IPS-15b (cell line): ENCODE measurements around the gene KIAA1755.

Source experiments
- H3K27me3 ChIP-seq: one replicate; pipeline ENCODE4 v1.6.1; 2013; ENCODE audit warnings: low read length; ENCODE audit not compliant: control insufficient read depth, insufficient read depth
- H3K36me3 ChIP-seq: one replicate; pipeline ENCODE4 v1.6.1; 2013; ENCODE audit warnings: low read length; ENCODE audit not compliant: control insufficient read depth, insufficient read depth
- H3K4me1 ChIP-seq: one replicate; pipeline ENCODE4 v1.6.1; 2013; ENCODE audit warnings: mild to moderate bottlenecking, low read length; ENCODE audit not compliant: control insufficient read depth, insufficient read depth
- H3K4me3 ChIP-seq: one replicate; pipeline ENCODE4 v1.5.1; 2013; ENCODE audit warnings: low read depth, low read length
- H3K9ac ChIP-seq: one replicate; pipeline ENCODE4 v1.6.1; 2013; ENCODE audit warnings: low read depth, mild to moderate bottlenecking, low read length
- H3K9me3 ChIP-seq: one replicate; pipeline ENCODE4 v1.6.1; 2013; ENCODE audit warnings: mild to moderate bottlenecking, low read length; ENCODE audit not compliant: control insufficient read depth, insufficient read depth

Gene KIAA1755

DNA sequence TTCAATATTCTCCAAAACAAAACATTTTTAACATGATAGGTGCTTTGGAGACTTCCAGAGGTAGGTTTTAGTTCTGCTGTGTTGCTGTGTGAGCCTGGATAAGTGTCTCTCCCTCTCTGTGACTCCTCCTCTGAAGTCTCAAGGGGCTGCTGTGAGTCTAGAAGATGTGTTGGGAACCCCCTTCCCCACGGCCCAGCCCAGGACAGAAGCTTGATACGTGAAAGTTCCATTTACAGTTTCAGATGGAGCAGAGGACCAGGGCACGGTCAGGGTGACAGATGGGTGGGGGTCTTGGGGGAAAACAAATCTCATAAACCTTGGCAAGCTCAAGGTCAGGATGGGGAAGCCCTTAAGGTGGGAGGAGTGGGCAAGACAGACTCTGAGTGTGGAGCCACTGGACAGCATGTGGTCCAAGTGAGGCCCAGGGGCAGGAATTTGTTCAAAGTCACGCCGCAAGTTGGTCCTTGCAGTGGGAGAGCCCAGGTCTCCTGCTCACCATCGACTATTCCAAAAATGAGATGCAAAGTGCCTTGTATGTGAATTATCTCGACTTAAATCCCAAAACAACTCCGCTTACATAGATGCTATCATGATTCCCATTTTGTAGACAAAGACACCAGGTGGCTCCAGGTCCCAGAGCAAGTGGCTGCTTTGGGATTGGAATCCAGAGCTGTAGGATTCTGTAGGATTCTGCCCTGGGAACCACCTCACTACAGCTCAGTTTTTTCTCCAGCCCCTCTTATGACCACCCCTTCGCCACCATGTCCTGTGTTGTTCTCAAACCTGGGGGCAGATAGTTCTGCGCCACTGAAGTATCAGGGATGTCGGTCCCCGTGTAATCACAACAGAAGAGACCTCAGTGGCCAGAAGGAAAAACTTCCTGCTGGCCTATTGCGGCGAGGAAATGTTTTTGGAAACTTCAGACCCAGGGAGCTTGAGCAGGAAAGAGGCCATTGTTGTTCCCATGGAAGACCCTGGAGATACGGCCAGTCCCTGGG is 97.4 kb downstream of the KIAA1755 start:
- Histone ChIP-seq H3K36me3 (no peaks in the 10 kb centered on the region), H3K4me1 (no peaks in the 10 kb centered on the region), H3K4me3 (no peak overlapping the region), H3K9ac (no peak overlapping the region), H3K9me3 (no peaks in the 10 kb centered on the region), H3K27me3 (peaks cover 3% of the 10 kb centered on the region)

DNA sequence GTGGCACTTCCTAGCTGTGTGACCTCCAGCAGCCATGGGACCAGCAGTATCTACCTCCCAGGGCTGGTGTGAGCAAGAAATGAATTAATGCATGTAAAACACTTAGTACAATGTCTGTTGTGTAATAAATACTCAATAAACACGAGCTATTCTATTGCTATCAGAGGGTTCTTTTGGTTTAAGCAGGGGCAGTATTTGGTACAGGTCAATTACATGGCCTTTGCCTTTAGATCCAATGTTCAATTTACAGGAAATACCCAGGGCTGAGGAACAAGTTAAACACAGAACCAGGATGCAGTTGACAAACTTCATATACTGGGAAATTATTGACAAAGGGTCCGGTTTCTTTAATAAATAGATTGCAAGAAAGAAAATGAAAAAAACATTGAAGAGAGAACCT is 98.4 kb downstream of the KIAA1755 start:
- Histone ChIP-seq H3K9me3 (no peaks in the 10 kb centered on the region), H3K4me3 (no peak overlapping the region), H3K4me1 (no peaks in the 10 kb centered on the region), H3K9ac (no peak overlapping the region), H3K36me3 (no peaks in the 10 kb centered on the region), H3K27me3 (peaks cover 3% of the 10 kb centered on the region)

DNA sequence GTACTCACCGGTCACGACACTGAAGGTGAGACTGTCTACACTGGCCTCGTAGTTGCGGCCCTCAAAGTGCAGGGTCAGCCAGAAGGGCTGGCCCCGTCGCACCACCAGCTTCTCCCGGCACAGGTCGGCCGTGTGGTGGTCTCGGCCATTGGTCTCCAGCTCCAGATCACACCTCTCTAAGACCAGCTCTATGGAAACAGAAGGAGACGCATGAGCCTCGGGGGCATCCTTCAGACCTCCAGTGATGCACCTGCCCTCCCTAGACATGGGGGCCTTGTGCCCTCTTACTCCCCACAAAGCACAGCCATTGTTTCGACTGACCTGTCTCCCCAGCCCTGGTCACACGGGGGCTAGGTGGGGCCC is 99.1 kb downstream of the KIAA1755 start:
- Histone ChIP-seq H3K36me3 (no peaks in the 10 kb centered on the region), H3K9ac (no peak overlapping the region), H3K27me3 (peaks cover 3% of the 10 kb centered on the region), H3K9me3 (no peaks in the 10 kb centered on the region), H3K4me3 (no peak overlapping the region), H3K4me1 (no peaks in the 10 kb centered on the region)
